HepG2 (cell line): ENCODE data around the gene IQSEC1. TPM values are rescaled to one million over a fixed set of nuclear protein-coding genes. Genes with fewer than 3 reads are reported as not detected.

Source experiments
- DNMT3B ChIP-seq: conservative IDR thresholded peaks from 2 replicates; pipeline ENCODE4 v1.6.1; 2016; ENCODE audit warnings: missing biosample characterization, control low read depth
- DPF2 ChIP-seq: sonication (generic); formaldehyde crosslinking; IDR thresholded peaks from 2 replicates; pipeline ENCODE4 v1.4.0; 2020; ENCODE audit warnings: mild to moderate bottlenecking, low read depth, missing genetic modification reagents, borderline replicate concordance
- GTF3A ChIP-seq: sonication (generic); formaldehyde crosslinking; conservative IDR thresholded peaks from 2 replicates; pipeline ENCODE4 v1.4.0; 2020; ENCODE audit warnings: mild to moderate bottlenecking, missing genetic modification reagents
- LCORL ChIP-seq, 2 experiments: fragments of 450-650 bp in 1 of 2; sonication (generic) in 1 of 2; formaldehyde crosslinking in 1 of 2; IDR thresholded peaks; 2 replicates each; pipeline versions ENCODE4 v1.5.0 to v1.6.1; 2017 to 2020; ENCODE audit warnings: antibody characterized with exemption in 1 of 2, missing genetic modification reagents in 1 of 2
- MTF1 ChIP-seq: sonication (generic); formaldehyde crosslinking; IDR thresholded peaks from 2 replicates; pipeline ENCODE4 v1.5.0; 2020; ENCODE audit warnings: missing genetic modification reagents
- TARDBP ChIP-seq: sonication (generic); formaldehyde crosslinking; IDR thresholded peaks from 2 replicates; pipeline ENCODE4 v1.8.0; 2022; ENCODE audit warnings: mild to moderate bottlenecking, missing genetic modification reagents
- ZFX ChIP-seq: sonication (generic); formaldehyde crosslinking; IDR thresholded peaks from 2 replicates; pipeline ENCODE4 v1.4.0; 2020; ENCODE audit warnings: mild to moderate bottlenecking, low read depth, missing genetic modification reagents, moderate library complexity
- ZNF256 ChIP-seq: sonication (generic); formaldehyde crosslinking; conservative IDR thresholded peaks from 2 replicates; pipeline ENCODE4 v1.4.0; 2020; ENCODE audit warnings: missing genetic modification reagents
- ZNF576 ChIP-seq: sonication (generic); formaldehyde crosslinking; IDR thresholded peaks from 2 replicates; pipeline ENCODE4 v1.4.0; 2020; ENCODE audit warnings: mild to moderate bottlenecking, missing genetic modification reagents
- ZNF839 ChIP-seq: sonication (generic); formaldehyde crosslinking; IDR thresholded peaks from 2 replicates; pipeline ENCODE4 v1.4.0; 2020; ENCODE audit warnings: missing genetic modification reagents, mild to moderate bottlenecking, borderline replicate concordance
- polyA plus RNA-seq, 8 experiments: library from polyadenylated mRNA; depleted of rRNA in 3 of 8; stranded (reverse) in 7 of 8; unstranded in 1 of 8; fragments of >200 nt; fragmentation: Illumina TruSeq in 4 of 8; extraction: Trizol in 4 of 8; gene quantifications; 2 replicates each; pipeline versions ENCODE4 v1.2.1 to v1.2.3, GENCODE V29; 2011 to 2016; ENCODE audit warnings: low read depth in 4 of 8, missing spikeins in 1 of 8, mixed read lengths in 1 of 8; ENCODE audit not compliant: insufficient read depth in 1 of 8
- total RNA-seq, 5 experiments: library from RNA; depleted of rRNA; stranded (reverse); fragments of >200 nt; fragmentation: Illumina TruSeq; extraction: Trizol; gene quantifications; 2 replicates each; pipeline ENCODE4 v1.2.3, GENCODE V29; 2016; ENCODE audit warnings: low read depth in 1 of 5
- TF ChIP-seq, protein P1 (sequence below): sonication (generic); formaldehyde crosslinking; IDR thresholded peaks from 2 replicates; pipeline ENCODE4 v1.5.0; 2020; ENCODE audit warnings: missing genetic modification reagents
- TF ChIP-seq, protein P2 (sequence below): IDR thresholded peaks from 2 replicates; pipeline ENCODE4 v1.6.1; 2016; ENCODE audit warnings: control low read depth
- TF ChIP-seq, protein P3 (sequence below), 2 experiments: sonication (generic) in 1 of 2; formaldehyde crosslinking in 1 of 2; IDR thresholded peaks; 2 replicates each; pipeline versions ENCODE4 v1.6.1 to v1.9.0; 2014 to 2022; ENCODE audit warnings: antibody characterized with exemption in 1 of 2, borderline replicate concordance in 1 of 2, inconsistent platforms in 1 of 2, low read depth in 1 of 2, missing genetic modification reagents in 1 of 2
- TF ChIP-seq, protein P4 (sequence below): sonication (generic); formaldehyde crosslinking; IDR thresholded peaks from 2 replicates; pipeline ENCODE4 v1.8.0; 2022; ENCODE audit warnings: missing genetic modification reagents, mild to moderate bottlenecking, borderline replicate concordance
- TF ChIP-seq, protein P5 (sequence below): sonication (generic); formaldehyde crosslinking; IDR thresholded peaks from 2 replicates; pipeline ENCODE4 v1.4.0; 2020; ENCODE audit warnings: missing genetic modification reagents, borderline replicate concordance

The IQSEC1 gene
- total and polyA plus RNA-seq, 2 of the 13 experiments (the other 11 are each of a cell fraction or from before 2014, with no cell fraction given) = 17.4 to 20.2 TPM

DNA sequence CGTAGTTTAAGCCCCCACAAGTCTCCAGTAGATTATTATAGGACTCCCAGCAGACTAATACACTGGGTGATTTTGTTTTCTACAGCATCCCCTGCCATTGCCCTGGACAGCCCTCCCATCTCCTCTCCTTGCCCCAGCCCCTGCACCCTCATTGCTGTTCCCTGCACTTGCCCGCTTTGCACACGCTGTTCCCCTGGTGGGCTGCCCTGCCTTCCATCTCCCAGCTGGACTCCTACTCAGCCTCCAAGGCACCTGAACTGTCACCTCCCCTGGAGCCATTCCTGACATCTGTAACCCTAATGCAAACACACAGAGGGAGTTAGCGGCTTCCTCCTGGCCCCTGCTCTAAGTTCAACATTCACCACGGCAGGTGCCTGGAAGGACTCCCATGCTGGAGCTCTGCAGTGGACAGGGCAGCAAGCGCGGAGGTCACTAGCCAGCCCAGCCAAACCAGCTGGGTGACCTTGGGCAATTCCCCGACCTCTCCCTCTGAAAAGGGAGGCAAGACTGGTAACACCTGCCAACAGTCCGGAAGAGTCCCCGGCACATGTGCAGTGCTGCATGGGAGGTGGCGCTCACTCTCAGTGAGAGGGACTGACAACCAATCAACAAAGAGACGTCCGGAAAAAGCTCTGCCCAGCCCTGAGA lies 38.8 kb upstream of the IQSEC1 start (continued):
- TF ChIP-seq, protein P1, sequence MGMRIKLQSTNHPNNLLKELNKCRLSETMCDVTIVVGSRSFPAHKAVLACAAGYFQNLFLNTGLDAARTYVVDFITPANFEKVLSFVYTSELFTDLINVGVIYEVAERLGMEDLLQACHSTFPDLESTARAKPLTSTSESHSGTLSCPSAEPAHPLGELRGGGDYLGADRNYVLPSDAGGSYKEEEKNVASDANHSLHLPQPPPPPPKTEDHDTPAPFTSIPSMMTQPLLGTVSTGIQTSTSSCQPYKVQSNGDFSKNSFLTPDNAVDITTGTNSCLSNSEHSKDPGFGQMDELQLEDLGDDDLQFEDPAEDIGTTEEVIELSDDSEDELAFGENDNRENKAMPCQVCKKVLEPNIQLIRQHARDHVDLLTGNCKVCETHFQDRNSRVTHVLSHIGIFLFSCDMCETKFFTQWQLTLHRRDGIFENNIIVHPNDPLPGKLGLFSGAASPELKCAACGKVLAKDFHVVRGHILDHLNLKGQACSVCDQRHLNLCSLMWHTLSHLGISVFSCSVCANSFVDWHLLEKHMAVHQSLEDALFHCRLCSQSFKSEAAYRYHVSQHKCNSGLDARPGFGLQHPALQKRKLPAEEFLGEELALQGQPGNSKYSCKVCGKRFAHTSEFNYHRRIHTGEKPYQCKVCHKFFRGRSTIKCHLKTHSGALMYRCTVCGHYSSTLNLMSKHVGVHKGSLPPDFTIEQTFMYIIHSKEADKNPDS (CRISPR knock-in tag) = no peak
- TF ChIP-seq, protein P2, sequence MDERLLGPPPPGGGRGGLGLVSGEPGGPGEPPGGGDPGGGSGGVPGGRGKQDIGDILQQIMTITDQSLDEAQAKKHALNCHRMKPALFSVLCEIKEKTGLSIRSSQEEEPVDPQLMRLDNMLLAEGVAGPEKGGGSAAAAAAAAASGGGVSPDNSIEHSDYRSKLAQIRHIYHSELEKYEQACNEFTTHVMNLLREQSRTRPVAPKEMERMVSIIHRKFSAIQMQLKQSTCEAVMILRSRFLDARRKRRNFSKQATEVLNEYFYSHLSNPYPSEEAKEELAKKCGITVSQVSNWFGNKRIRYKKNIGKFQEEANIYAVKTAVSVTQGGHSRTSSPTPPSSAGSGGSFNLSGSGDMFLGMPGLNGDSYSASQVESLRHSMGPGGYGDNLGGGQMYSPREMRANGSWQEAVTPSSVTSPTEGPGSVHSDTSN = no peak
- TF ChIP-seq, protein P3, sequence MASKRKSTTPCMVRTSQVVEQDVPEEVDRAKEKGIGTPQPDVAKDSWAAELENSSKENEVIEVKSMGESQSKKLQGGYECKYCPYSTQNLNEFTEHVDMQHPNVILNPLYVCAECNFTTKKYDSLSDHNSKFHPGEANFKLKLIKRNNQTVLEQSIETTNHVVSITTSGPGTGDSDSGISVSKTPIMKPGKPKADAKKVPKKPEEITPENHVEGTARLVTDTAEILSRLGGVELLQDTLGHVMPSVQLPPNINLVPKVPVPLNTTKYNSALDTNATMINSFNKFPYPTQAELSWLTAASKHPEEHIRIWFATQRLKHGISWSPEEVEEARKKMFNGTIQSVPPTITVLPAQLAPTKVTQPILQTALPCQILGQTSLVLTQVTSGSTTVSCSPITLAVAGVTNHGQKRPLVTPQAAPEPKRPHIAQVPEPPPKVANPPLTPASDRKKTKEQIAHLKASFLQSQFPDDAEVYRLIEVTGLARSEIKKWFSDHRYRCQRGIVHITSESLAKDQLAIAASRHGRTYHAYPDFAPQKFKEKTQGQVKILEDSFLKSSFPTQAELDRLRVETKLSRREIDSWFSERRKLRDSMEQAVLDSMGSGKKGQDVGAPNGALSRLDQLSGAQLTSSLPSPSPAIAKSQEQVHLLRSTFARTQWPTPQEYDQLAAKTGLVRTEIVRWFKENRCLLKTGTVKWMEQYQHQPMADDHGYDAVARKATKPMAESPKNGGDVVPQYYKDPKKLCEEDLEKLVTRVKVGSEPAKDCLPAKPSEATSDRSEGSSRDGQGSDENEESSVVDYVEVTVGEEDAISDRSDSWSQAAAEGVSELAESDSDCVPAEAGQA (IDR thresholded peaks at IDR 0.05; ENCODE audit: low read depth) = no peak
- TF ChIP-seq, protein P3 (CRISPR knock-in tag; IDR thresholded peaks at IDR 0.05; ENCODE audit: borderline replicate concordance) = no peak
- no peak for TF ChIP-seq ZNF576 (CRISPR knock-in tag)
- TF ChIP-seq, protein P4, sequence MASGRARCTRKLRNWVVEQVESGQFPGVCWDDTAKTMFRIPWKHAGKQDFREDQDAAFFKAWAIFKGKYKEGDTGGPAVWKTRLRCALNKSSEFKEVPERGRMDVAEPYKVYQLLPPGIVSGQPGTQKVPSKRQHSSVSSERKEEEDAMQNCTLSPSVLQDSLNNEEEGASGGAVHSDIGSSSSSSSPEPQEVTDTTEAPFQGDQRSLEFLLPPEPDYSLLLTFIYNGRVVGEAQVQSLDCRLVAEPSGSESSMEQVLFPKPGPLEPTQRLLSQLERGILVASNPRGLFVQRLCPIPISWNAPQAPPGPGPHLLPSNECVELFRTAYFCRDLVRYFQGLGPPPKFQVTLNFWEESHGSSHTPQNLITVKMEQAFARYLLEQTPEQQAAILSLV = no peak
- no peak for TF ChIP-seq DPF2 (CRISPR knock-in tag)
- TF ChIP-seq GTF3A (CRISPR knock-in tag) = no peak
- no peak for TF ChIP-seq ZNF839
- TF ChIP-seq, protein P5, sequence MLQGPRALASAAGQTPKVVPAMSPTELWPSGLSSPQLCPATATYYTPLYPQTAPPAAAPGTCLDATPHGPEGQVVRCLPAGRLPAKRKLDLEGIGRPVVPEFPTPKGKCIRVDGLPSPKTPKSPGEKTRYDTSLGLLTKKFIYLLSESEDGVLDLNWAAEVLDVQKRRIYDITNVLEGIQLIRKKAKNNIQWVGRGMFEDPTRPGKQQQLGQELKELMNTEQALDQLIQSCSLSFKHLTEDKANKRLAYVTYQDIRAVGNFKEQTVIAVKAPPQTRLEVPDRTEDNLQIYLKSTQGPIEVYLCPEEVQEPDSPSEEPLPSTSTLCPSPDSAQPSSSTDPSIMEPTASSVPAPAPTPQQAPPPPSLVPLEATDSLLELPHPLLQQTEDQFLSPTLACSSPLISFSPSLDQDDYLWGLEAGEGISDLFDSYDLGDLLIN (CRISPR knock-in tag) = no peak
- TF ChIP-seq LCORL (IDR thresholded peaks at IDR 0.05) = no peak
- 0 out of 2 replicates have a peak, but pooled peaks have one; percentile 38 for TF ChIP-seq LCORL (CRISPR knock-in tag; IDR thresholded peaks at IDR 0.05)
- TF ChIP-seq DNMT3B = no peak
- no peak for TF ChIP-seq ZFX (CRISPR knock-in tag)
- no peak for TF ChIP-seq MTF1 (CRISPR knock-in tag)
- no peak for TF ChIP-seq ZNF256 (CRISPR knock-in tag)
- TF ChIP-seq TARDBP (CRISPR knock-in tag) = no peak
